ENCODE results near the gene SLC46A3. TPM values are rescaled to one million over a fixed set of nuclear protein-coding genes. Genes with fewer than 3 reads are reported as not detected.

Gene SLC46A3
- total and polyA plus RNA-seq, 8 donors = 3.3 to 9.0 (median 6.0) TPM

- DNase-seq (no peak), FAIRE-seq (no peak), ATAC-seq (peak in 3 of 4 donors; percentile 24 to 61 (median 47))
- H3K27me3 ChIP-seq = no peaks in the 10 kb centered on the region
- H3K27ac ChIP-seq = peak overlapping the region in 2 of 4 donors; percentile 3 to 35
- H3K4me3 ChIP-seq = no peak overlapping the region
- H3K36me3 ChIP-seq = no peaks in the 10 kb centered on the region
- WGBS, 2 donors = 74 to 78% methylated on average over 32 of the region's 32 CpGs
- peaks cover 0 to 5% (median 0%) of the 10 kb centered on the region in 3 donors for H3K4me1 ChIP-seq
- intact Hi-C loops (cut with DNase I) = no loop called here
- peaks cover 0 to 4% (median 0%) of the 10 kb centered on the region in 4 donors for H3K9me3 ChIP-seq
- no peak for TF ChIP-seq CTCF (IDR thresholded peaks at IDR 0.05)
Measured at GRCh38 chr13:28754698-28755545, 36.2 kb upstream of the SLC46A3 start.

DNA sequence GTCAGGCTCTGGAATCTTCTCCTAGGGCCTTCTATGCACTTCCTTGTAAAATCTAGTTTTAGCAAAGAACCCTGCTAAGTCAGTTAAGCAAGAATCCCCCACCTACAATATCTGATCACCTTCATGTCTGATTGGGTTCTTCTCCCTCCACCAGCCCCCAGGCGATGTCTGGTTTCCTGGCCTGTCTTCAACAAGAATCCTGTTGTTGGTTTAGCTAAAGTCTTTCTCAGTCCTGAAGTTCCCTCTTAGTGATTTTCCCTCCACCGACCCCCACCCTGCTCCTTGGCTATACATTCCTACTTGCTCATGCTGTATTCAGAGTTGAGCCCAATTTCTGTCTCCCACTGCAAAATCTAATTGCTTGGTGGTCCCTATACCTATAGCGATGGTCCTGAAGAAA lies 35.2 kb upstream of the SLC46A3 start:
- Histone ChIP-seq H3K27me3 (no peaks in the 10 kb centered on the region), H3K36me3 (no peaks in the 10 kb centered on the region), H3K9me3 (peaks cover 0 to 4% (median 0%) of the 10 kb centered on the region in 4 donors), H3K27ac (peak overlapping the region in 1 of 4 donors; percentile 35), H3K4me1 (peaks cover 0 to 5% (median 0%) of the 10 kb centered on the region in 3 donors), H3K4me3 (no peak overlapping the region)
- FAIRE-seq (no peak), ATAC-seq (no peak), DNase-seq (no peak)
- intact Hi-C loops (cut with DNase I) = no loop called here
- no peak for TF ChIP-seq CTCF (IDR thresholded peaks at IDR 0.05)
- WGBS, 2 donors = 84 to 93% methylated on average over 3 of the region's 3 CpGs

- intact Hi-C loops (cut with DNase I) = no loop called here
- TF ChIP-seq CTCF (IDR thresholded peaks at IDR 0.05) = no peak
- DNase-seq = peak in 2 of 6 donors; percentile 3 to 39
- 51 to 54% methylated on average over 5 of the region's 5 CpGs for WGBS, 2 donors
- ATAC-seq = peak; percentile 63 to 90 (median 80)
- H3K9me3 ChIP-seq = peaks cover 0 to 4% (median 0%) of the 10 kb centered on the region in 4 donors
- FAIRE-seq = no peak
- no peaks in the 10 kb centered on the region for H3K27me3 ChIP-seq
- H3K27ac ChIP-seq = peak overlapping the region in 1 of 4 donors; percentile 35
- no peak overlapping the region for H3K4me3 ChIP-seq
- H3K36me3 ChIP-seq = no peaks in the 10 kb centered on the region
- peaks cover 0 to 5% (median 0%) of the 10 kb centered on the region in 3 donors for H3K4me1 ChIP-seq
Measured at GRCh38 chr13:28753208-28753892, 34.6 kb upstream of the SLC46A3 start.

GRCh38 chr13:28751175-28751960 lies 32.6 kb upstream of the SLC46A3 start:
- no peak overlapping the region for H3K4me3 ChIP-seq
- no peak for FAIRE-seq
- no peak for TF ChIP-seq CTCF (IDR thresholded peaks at IDR 0.05)
- WGBS, 2 donors = 67 to 71% methylated on average over 7 of the region's 7 CpGs
- H3K36me3 ChIP-seq = no peaks in the 10 kb centered on the region
- DNase-seq = no peak
- no peak for ATAC-seq
- no peaks in the 10 kb centered on the region for H3K9me3 ChIP-seq
- no peak overlapping the region for H3K27ac ChIP-seq
- intact Hi-C loops (cut with DNase I) = no loop called here
- no peaks in the 10 kb centered on the region for H3K27me3 ChIP-seq
- no peaks in the 10 kb centered on the region for H3K4me1 ChIP-seq
